GM12874 (cell line): ENCODE data around the gene PARP3.

Experiments used
- TF ChIP-seq, protein P1 (sequence below): IDR thresholded peaks from 2 replicates; pipeline ENCODE4 v1.5.1; 2011; ENCODE audit warnings: low read depth, mild to moderate bottlenecking, control low read depth, low read length, moderate library complexity; ENCODE audit not compliant: insufficient read depth

The PARP3 gene

DNA sequence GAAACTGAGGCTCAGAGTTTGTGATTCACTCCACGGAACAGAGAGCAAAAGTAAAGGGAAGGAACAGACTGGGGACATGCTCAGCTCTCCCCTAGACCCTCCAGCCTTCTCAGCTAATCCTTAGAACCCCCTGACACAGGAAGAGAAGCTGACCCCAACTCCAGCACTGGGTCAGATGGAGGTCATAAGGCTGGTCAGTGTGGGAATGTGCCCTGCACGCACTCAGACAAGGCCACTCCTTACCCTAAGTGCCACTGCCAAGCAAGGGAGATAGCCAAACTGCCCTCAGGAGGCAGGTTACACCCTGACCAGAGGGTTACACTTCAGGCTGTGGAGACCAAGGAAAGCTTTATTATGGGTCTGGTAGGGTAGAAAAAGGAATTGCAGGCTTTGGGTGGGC is 52.4 kb downstream of the PARP3 start:
- TF ChIP-seq, protein P1, sequence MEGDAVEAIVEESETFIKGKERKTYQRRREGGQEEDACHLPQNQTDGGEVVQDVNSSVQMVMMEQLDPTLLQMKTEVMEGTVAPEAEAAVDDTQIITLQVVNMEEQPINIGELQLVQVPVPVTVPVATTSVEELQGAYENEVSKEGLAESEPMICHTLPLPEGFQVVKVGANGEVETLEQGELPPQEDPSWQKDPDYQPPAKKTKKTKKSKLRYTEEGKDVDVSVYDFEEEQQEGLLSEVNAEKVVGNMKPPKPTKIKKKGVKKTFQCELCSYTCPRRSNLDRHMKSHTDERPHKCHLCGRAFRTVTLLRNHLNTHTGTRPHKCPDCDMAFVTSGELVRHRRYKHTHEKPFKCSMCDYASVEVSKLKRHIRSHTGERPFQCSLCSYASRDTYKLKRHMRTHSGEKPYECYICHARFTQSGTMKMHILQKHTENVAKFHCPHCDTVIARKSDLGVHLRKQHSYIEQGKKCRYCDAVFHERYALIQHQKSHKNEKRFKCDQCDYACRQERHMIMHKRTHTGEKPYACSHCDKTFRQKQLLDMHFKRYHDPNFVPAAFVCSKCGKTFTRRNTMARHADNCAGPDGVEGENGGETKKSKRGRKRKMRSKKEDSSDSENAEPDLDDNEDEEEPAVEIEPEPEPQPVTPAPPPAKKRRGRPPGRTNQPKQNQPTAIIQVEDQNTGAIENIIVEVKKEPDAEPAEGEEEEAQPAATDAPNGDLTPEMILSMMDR, result no peak

DNA sequence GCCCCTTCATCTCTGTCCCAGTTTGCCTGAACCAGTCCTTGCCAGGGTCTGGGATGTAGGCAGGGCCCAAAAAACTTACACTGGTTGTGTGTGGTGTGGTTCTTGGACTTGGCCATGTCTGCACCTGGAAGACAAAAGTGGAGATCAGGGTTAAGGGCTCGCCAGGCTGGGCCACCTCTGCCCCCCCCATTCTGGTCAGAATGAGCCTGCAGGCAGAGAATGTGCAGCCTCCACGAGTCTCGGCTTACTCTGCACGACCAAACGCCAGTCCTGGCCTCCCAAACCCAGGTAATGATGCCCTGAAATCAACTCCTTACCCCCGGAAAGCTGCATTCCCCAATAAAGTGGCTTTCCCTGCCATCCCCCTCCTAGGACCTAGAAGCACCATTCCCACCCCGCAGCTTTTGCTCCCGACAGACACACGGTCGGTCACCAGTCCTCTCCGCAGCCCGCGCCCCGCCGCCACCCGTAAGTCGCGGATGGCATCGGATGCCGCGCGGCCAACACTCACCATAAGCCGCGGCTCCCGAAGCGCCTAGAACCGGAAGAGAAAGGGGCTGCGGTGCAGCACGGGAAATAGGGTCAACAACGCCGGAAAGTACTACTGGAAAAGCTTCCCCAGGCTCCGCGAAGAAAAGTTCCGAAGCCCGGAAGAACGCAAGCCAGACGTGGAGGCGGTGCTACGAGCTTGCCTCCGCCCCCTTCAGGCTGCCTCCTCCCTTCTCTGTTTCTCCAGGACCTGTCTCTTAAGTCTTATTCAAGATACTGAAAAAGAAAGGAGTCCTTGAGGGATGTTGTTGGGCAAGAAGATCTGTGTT is 53.4 kb downstream of the PARP3 start, which contains the start of gene RPL29:
Gene RPL29 (minus strand): TSS at position 550 of the 818 bp plus-strand sequence. CDS start 434 bp downstream, at position 116.
- TF ChIP-seq, protein P1, result no peak

DNA sequence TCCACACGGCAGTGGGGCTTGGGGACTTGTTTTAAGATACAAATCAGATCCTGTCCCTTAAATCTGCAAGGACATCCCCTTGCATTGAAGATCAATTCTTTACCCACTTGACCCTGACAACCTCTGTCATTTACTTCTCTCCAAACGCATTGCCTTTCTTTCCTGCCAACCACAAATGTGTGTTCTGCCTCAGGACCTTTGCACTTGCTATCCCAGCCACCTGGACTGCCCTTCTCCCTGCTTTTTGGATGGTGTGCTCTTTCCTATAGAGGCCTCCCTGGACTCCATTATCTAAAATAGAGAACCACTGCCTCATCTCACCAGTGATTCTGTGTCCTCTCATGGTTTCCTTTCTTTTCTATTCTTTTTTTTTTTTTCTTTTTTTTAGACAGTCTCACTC is 55.0 kb downstream of the PARP3 start:
- TF ChIP-seq, protein P1, result no peak

DNA sequence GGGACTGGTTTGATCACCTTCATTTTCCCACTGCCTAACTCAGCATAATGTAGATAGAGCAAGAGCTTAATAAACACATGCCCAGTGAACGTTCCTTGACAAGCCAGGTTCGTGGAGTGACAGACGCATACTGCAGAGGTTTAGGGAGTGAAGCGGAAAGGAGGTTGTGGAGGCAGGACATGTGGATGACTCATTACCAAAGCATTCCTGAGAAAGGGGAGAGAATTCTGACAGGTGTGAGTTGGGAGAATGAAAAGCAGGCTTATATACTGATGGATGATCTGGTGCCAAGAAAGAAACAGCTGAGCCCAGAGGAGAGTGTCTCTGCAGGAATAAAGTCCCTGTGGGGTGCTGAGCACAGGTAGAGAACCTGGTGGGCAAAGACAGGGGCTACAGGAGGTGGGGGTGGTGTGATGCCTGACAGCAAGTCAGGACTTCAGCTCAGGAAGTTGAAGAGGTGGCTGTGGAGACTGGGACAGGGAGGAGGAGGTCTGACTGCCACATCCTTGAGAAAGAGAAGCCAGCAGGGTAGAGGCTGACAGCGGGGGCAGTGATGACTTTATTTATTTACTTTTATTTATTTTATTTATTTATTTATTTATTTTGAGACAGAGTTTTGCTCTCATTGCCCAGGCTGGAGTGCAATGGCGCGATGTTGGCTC is 55.9 kb downstream of the PARP3 start:
- TF ChIP-seq, protein P1, result no peak
